ENCODE measurements around the gene NPAS3. TPM values are rescaled to one million over a fixed set of nuclear protein-coding genes. Genes with fewer than 3 reads are reported as not detected.

NPAS3 gene
- total and polyA plus RNA-seq, 7 donors = 0.04 to 1.5 (median 0.39) TPM

GRCh38 chr14:33542338-33543287 lies 603.9 kb downstream of the NPAS3 start:
- no peaks in the 10 kb centered on the region for H3K9me3 ChIP-seq
- intact Hi-C loops (cut with DNase I) = no loop called here
- H3K36me3 ChIP-seq (ENCODE audit: insufficient read depth in 1 of 2, low read depth in 1 of 2) = no peaks in the 10 kb centered on the region
- ATAC-seq (no peak), DNase-seq (no peak)
- no peak overlapping the region for H3K4me3 ChIP-seq
- no peaks in the 10 kb centered on the region for H3K27me3 ChIP-seq (ENCODE audit: insufficient read depth in 3 of 3, low read length in 2 of 3)
- WGBS, 3 donors = 74 to 77% (median 74%) methylated on average over 11 of the region's 11 CpGs
- TF ChIP-seq CTCF (IDR thresholded peaks at IDR 0.05) = no peak
- H3K27ac ChIP-seq = no peak overlapping the region
- H3K4me1 ChIP-seq = no peaks in the 10 kb centered on the region

- Histone ChIP-seq H3K27ac (no peak overlapping the region), H3K9me3 (no peaks in the 10 kb centered on the region), H3K36me3 (ENCODE audit: insufficient read depth in 1 of 2, low read depth in 1 of 2) (no peaks in the 10 kb centered on the region), H3K4me3 (no peak overlapping the region), H3K27me3 (ENCODE audit: insufficient read depth in 3 of 3, low read length in 2 of 3) (peaks cover 0 to 3% (median 0%) of the 10 kb centered on the region in 3 donors), H3K4me1 (no peaks in the 10 kb centered on the region)
- ATAC-seq (no peak), DNase-seq (no peak)
- WGBS, 3 donors = 95 to 98% (median 96%) methylated on average over 2 of the region's 2 CpGs
- TF ChIP-seq CTCF (IDR thresholded peaks at IDR 0.05) = no peak
- intact Hi-C loops (cut with DNase I) = no loop called here
These were observed 607.0 kb downstream of the NPAS3 start for GRCh38 chr14:33545696-33546095.

GRCh38 chr14:33548606-33549005 lies 609.9 kb downstream of the NPAS3 start:
- no peaks in the 10 kb centered on the region for H3K4me1 ChIP-seq
- no peaks in the 10 kb centered on the region for H3K36me3 ChIP-seq (ENCODE audit: insufficient read depth in 1 of 2, low read depth in 1 of 2)
- no peak overlapping the region for H3K4me3 ChIP-seq
- peaks cover 0 to 3% (median 0%) of the 10 kb centered on the region in 3 donors for H3K27me3 ChIP-seq (ENCODE audit: insufficient read depth in 3 of 3, low read length in 2 of 3)
- intact Hi-C loops (cut with DNase I) = no loop called here
- no peak for TF ChIP-seq CTCF (IDR thresholded peaks at IDR 0.05)
- ATAC-seq = no peak
- DNase-seq = no peak
- WGBS, 3 donors = 94 to 98% (median 95%) methylated on average over 1 of the region's 1 CpG
- H3K27ac ChIP-seq = no peak overlapping the region
- H3K9me3 ChIP-seq = no peaks in the 10 kb centered on the region

- Histone ChIP-seq H3K4me1 (no peaks in the 10 kb centered on the region), H3K4me3 (no peak overlapping the region), H3K36me3 (ENCODE audit: insufficient read depth in 1 of 2, low read depth in 1 of 2) (no peaks in the 10 kb centered on the region), H3K9me3 (no peaks in the 10 kb centered on the region), H3K27ac (no peak overlapping the region), H3K27me3 (ENCODE audit: insufficient read depth in 3 of 3, low read length in 2 of 3) (peaks cover 0 to 3% (median 0%) of the 10 kb centered on the region in 3 donors)
- DNase-seq = no peak
- 52 to 67% (median 57%) methylated on average over 3 of the region's 3 CpGs for WGBS, 3 donors
- no peak for ATAC-seq
- no peak for TF ChIP-seq CTCF (IDR thresholded peaks at IDR 0.05)
- intact Hi-C loops (cut with DNase I) = no loop called here
These were observed 613.3 kb downstream of the NPAS3 start for GRCh38 chr14:33551963-33552362.

All from psoas muscle (tissue), 8 donors.